ENCODE measurements around the gene DCDC2C.

Gene DCDC2C

GRCh38 chr2:3840611-3841155, 137.3 kb downstream of the DCDC2C start:
- H3K4me1 ChIP-seq (ENCODE audit: low read length): peaks cover 2% of the 10 kb centered on the region; the same call in 1 of the 2 replicates
- H3K9me3 ChIP-seq (ENCODE audit: insufficient read depth, low read length): no peaks in the 10 kb centered on the region
- peaks cover 4% of the 10 kb centered on the region; the same call in 1 of the 2 replicates for H3K27me3 ChIP-seq (ENCODE audit: low read depth, low read length)
- H3K9ac ChIP-seq (ENCODE audit: low read length): no peak overlapping the region
- no peaks in the 10 kb centered on the region for H3K79me2 ChIP-seq (ENCODE audit: low read length)
- H3K4me2 ChIP-seq (ENCODE audit: low read length): no peak overlapping the region
- H3K36me3 ChIP-seq (replicated peaks; ENCODE audit: low read depth, low read length): no peaks in the 10 kb centered on the region
- H3K27ac ChIP-seq (ENCODE audit: low read length): no peak overlapping the region
- no peak overlapping the region for H3K4me3 ChIP-seq (ENCODE audit: low read length)
- no peak for TF ChIP-seq EZH2phosphoT487 (IDR thresholded peaks at IDR 0.05; ENCODE audit: low read depth)
- no peak for TF ChIP-seq CTCF (IDR thresholded peaks at IDR 0.05; ENCODE audit: low read depth, low read length)
- H4K20me1 ChIP-seq (ENCODE audit: insufficient read depth, low read length): no peaks in the 10 kb centered on the region
- no peak overlapping the region for H2AFZ ChIP-seq (ENCODE audit: low read depth, low read length)

GRCh38 chr2:3847397-3848052, 144.2 kb downstream of the DCDC2C start:
- H3K4me2 ChIP-seq (ENCODE audit: low read length): no peak overlapping the region
- no peaks in the 10 kb centered on the region for H3K4me1 ChIP-seq (ENCODE audit: low read length)
- H3K9ac ChIP-seq (ENCODE audit: low read length): no peak overlapping the region
- H3K4me3 ChIP-seq (ENCODE audit: low read length): no peak overlapping the region
- H3K36me3 ChIP-seq (replicated peaks; ENCODE audit: low read depth, low read length): no peaks in the 10 kb centered on the region
- H3K9me3 ChIP-seq (ENCODE audit: insufficient read depth, low read length): peaks cover under 1% of the 10 kb centered on the region; the same call in 1 of the 2 replicates
- no peak overlapping the region for H2AFZ ChIP-seq (ENCODE audit: low read depth, low read length)
- TF ChIP-seq EZH2phosphoT487 (IDR thresholded peaks at IDR 0.05; ENCODE audit: low read depth) (no peak), CTCF (IDR thresholded peaks at IDR 0.05; ENCODE audit: low read depth, low read length) (no peak)
- peaks cover 3% of the 10 kb centered on the region; the same call in 1 of the 2 replicates for H3K27me3 ChIP-seq (ENCODE audit: low read depth, low read length)
- H3K79me2 ChIP-seq (ENCODE audit: low read length): no peaks in the 10 kb centered on the region
- H4K20me1 ChIP-seq (ENCODE audit: insufficient read depth, low read length): no peaks in the 10 kb centered on the region
- no peak overlapping the region for H3K27ac ChIP-seq (ENCODE audit: low read length)

GRCh38 chr2:3848776-3849175, 145.4 kb downstream of the DCDC2C start:
- Histone ChIP-seq H2AFZ (ENCODE audit: low read depth, low read length) (no peak overlapping the region), H3K36me3 (replicated peaks; ENCODE audit: low read depth, low read length) (peaks cover 6% of the 10 kb centered on the region), H3K9ac (ENCODE audit: low read length) (no peak overlapping the region), H3K4me1 (ENCODE audit: low read length) (no peaks in the 10 kb centered on the region), H3K79me2 (ENCODE audit: low read length) (no peaks in the 10 kb centered on the region), H3K27ac (ENCODE audit: low read length) (no peak overlapping the region), H3K4me3 (ENCODE audit: low read length) (no peak overlapping the region), H3K27me3 (ENCODE audit: low read depth, low read length) (peaks cover 3% of the 10 kb centered on the region; the same call in 1 of the 2 replicates), H4K20me1 (ENCODE audit: insufficient read depth, low read length) (no peaks in the 10 kb centered on the region), H3K9me3 (ENCODE audit: insufficient read depth, low read length) (peaks cover 10% of the 10 kb centered on the region; the same call in 1 of the 2 replicates), H3K4me2 (ENCODE audit: low read length) (no peak overlapping the region)
- no peak for TF ChIP-seq EZH2phosphoT487 (IDR thresholded peaks at IDR 0.05; ENCODE audit: low read depth)

- peaks cover 3% of the 10 kb centered on the region; the same call in 1 of the 2 replicates for H3K4me1 ChIP-seq (ENCODE audit: low read length)
- no peaks in the 10 kb centered on the region for H4K20me1 ChIP-seq (ENCODE audit: insufficient read depth, low read length)
- H2AFZ ChIP-seq (ENCODE audit: low read depth, low read length): no peak overlapping the region
- H3K27me3 ChIP-seq (ENCODE audit: low read depth, low read length): peaks cover 3% of the 10 kb centered on the region; the same call in 1 of the 2 replicates
- H3K36me3 ChIP-seq (replicated peaks; ENCODE audit: low read depth, low read length): peaks cover 6% of the 10 kb centered on the region
- no peaks in the 10 kb centered on the region for H3K79me2 ChIP-seq (ENCODE audit: low read length)
- TF ChIP-seq EZH2phosphoT487 (IDR thresholded peaks at IDR 0.05; ENCODE audit: low read depth) (no peak), CTCF (IDR thresholded peaks at IDR 0.05; ENCODE audit: low read depth, low read length) (no peak)
- H3K4me3 ChIP-seq (ENCODE audit: low read length): no peak overlapping the region
- no peak overlapping the region for H3K4me2 ChIP-seq (ENCODE audit: low read length)
- H3K27ac ChIP-seq (ENCODE audit: low read length): no peak overlapping the region
- H3K9ac ChIP-seq (ENCODE audit: low read length): no peak overlapping the region
- H3K9me3 ChIP-seq (ENCODE audit: insufficient read depth, low read length): peaks cover 10% of the 10 kb centered on the region; the same call in 1 of the 2 replicates
Measured at GRCh38 chr2:3849213-3849612, 145.8 kb downstream of the DCDC2C start.
